Activated naive CD4-positive, alpha-beta T cell treated with anti-CD3 and anti-CD28 coated beads, Interleukin-2, amount 10 ng/mL, durations not matched to agents 7 days and 5 days (primary cell): ENCODE data around the gene EID2.

Source experiments
- CTCF ChIA-PET: fragments of 350-600 bp; sonication (Branson Sonifier 250); formaldehyde crosslinking; loops from one replicate; lab custom pipeline; 2021; ENCODE audit warnings: antibody characterized with exemption; lab: Charles Lee
- DNase-seq: peaks from one replicate; pipeline ENCODE4 v3.0.0-alpha.2; 2020
- H3K27ac Mint-ChIP-seq: one replicate; pipeline ENCODE4 v1.8.0; 2021; ENCODE audit warnings: mild to moderate bottlenecking, moderate library complexity, mixed read lengths
- H3K27me3 Mint-ChIP-seq: one replicate; pipeline ENCODE4 v1.8.0; 2021; ENCODE audit warnings: mild to moderate bottlenecking, mixed read lengths
- H3K36me3 Mint-ChIP-seq: one replicate; pipeline ENCODE4 v1.8.0; 2021; ENCODE audit warnings: mixed read lengths
- H3K4me1 Mint-ChIP-seq: one replicate; pipeline ENCODE4 v1.8.0; 2021; ENCODE audit warnings: mixed read lengths
- H3K4me3 Mint-ChIP-seq: one replicate; pipeline ENCODE4 v1.8.0; 2021; ENCODE audit warnings: mild to moderate bottlenecking, moderate library complexity, mixed read lengths
- H3K9me3 Mint-ChIP-seq: one replicate; pipeline ENCODE4 v1.8.0; 2021; ENCODE audit warnings: mixed read lengths

The EID2 gene

DNA sequence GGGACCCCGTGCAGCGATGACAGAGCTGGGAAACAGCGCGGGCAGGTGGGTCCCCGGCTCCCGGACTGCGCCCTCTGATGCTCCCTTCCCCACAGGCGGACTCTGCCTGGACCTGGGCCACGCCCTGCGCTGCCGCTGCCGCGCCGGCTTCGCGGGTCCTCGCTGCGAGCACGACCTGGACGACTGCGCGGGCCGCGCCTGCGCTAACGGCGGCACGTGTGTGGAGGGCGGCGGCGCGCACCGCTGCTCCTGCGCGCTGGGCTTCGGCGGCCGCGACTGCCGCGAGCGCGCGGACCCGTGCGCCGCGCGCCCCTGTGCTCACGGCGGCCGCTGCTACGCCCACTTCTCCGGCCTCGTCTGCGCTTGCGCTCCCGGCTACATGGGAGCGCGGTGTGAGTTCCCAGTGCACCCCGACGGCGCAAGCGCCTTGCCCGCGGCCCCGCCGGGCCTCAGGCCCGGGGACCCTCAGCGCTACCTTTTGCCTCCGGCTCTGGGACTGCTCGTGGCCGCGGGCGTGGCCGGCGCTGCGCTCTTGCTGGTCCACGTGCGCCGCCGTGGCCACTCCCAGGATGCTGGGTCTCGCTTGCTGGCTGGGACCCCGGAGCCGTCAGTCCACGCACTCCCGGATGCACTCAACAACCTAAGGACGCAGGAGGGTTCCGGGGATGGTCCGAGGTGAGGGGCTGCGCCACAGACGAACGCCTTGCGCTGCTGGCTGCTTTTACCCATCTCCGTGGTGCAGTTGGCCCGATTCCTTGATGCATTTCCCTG, 32.8 kb downstream of the EID2 start:
- peak overlapping the region; percentile 69 for H3K4me3 Mint-ChIP-seq
- H3K27me3 Mint-ChIP-seq = peaks cover 83% of the 10 kb centered on the region
- no peaks in the 10 kb centered on the region for H3K36me3 Mint-ChIP-seq
- peaks cover 28% of the 10 kb centered on the region for H3K4me1 Mint-ChIP-seq
- CTCF ChIA-PET = interaction anchor here (1.1 kb wide), 1 partner anchor 67 kb away, joined by 5 read pairs; no protein-coding TSS in a partner anchor
- no peak overlapping the region for H3K27ac Mint-ChIP-seq
- DNase-seq = peak; percentile 68
- no peaks in the 10 kb centered on the region for H3K9me3 Mint-ChIP-seq

DNA sequence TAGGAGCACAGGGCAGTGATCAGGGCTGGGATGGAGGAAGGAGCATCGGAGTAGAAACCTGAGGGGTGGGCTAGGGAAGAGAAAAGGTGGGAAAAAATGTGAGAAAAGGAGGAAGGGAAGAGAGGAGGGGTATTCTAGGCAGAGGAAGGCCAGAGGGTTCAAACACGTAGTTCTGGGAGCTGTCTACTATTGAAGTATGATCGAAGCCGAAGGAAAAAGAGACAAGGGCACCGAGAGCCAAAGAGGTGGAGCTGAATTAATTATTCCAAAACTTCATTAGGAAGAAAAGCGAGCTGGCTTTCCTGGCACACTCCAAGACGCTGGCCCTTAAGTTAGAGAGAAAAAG, 33.4 kb downstream of the EID2 start:
- H3K27ac Mint-ChIP-seq = no peak overlapping the region
- no peaks in the 10 kb centered on the region for H3K9me3 Mint-ChIP-seq
- DNase-seq = no peak
- H3K4me3 Mint-ChIP-seq = peak overlapping the region; percentile 58
- CTCF ChIA-PET = interaction anchor here (1.1 kb wide), 1 partner anchor 66 kb away, joined by 5 read pairs; no protein-coding TSS in a partner anchor
- peaks cover 28% of the 10 kb centered on the region for H3K4me1 Mint-ChIP-seq
- no peaks in the 10 kb centered on the region for H3K36me3 Mint-ChIP-seq
- peaks cover 79% of the 10 kb centered on the region for H3K27me3 Mint-ChIP-seq

DNA sequence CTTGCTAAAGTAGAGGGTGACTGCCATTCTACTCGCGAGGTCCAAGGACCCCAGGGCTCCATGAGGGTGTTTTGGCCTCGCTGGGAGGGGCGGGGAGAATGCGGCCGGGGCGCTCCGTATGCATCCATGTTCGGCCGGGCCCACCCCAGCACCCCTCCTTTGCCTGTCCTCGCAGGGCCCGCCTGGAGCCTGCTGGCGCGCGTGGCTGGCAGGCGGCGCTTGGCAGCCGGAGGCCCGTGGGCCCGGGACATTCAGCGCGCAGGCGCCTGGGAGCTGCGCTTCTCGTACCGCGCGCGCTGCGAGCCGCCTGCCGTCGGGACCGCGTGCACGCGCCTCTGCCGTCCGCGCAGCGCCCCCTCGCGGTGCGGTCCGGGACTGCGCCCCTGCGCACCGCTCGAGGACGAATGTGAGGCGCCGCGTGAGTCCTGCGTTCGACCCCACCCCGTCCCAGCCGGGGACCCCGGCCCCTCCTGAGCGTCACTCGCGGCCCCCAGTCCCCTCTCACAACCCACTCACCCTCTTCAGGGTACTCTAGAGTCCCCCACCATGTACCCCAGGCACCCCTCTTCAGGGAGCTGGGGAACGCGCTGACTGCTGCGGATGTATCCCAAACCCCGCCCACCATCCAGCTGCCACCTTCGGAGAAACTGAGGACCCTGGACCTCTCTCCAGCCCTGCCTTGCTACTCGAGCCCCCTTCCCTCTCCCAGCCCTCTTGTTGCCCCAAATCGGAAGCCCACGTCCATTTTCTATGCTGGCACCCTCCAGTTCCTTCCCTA, 37.1 kb downstream of the EID2 start:
- Mint-ChIP-seq H3K27ac (no peak overlapping the region), H3K36me3 (no peaks in the 10 kb centered on the region), H3K9me3 (no peaks in the 10 kb centered on the region), H3K4me1 (peaks cover 39% of the 10 kb centered on the region), H3K27me3 (peaks cover 87% of the 10 kb centered on the region), H3K4me3 (peak overlapping the region; percentile 40)
- CTCF ChIA-PET = interaction anchor here (0.6 to 2.1 kb wide), 12 partner anchors 8 to 67 kb away, joined by 3 to 11 read pairs (median 4); partner anchors contain the start of genes EID2B, RPS16 and SELENOV
- peak; percentile 78 for DNase-seq

DNA sequence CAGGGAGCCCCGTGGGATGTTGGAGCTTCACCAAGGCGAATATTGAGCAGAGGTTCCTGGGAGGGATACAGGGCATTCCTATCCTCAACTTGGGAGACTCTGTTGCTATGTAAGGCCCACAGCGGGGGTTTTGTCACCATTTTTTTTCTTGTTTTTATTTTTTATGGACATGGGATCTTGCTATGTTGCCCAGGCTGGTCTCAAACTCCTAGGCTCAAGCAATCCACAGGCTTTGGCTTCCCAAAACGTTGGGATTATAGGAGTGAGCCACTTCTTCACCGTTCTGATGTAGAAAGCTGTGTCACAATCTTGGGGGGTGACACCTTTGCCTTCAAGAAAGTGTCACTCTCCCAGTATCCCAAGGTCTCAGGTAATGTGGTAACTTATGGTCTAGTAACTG, 38.6 kb downstream of the EID2 start:
- H3K27me3 Mint-ChIP-seq = peaks cover 87% of the 10 kb centered on the region
- CTCF ChIA-PET = no interaction called here
- H3K36me3 Mint-ChIP-seq = no peaks in the 10 kb centered on the region
- H3K9me3 Mint-ChIP-seq = no peaks in the 10 kb centered on the region
- no peak overlapping the region for H3K27ac Mint-ChIP-seq
- no peak overlapping the region for H3K4me3 Mint-ChIP-seq
- DNase-seq = no peak
- peaks cover 29% of the 10 kb centered on the region for H3K4me1 Mint-ChIP-seq

DNA sequence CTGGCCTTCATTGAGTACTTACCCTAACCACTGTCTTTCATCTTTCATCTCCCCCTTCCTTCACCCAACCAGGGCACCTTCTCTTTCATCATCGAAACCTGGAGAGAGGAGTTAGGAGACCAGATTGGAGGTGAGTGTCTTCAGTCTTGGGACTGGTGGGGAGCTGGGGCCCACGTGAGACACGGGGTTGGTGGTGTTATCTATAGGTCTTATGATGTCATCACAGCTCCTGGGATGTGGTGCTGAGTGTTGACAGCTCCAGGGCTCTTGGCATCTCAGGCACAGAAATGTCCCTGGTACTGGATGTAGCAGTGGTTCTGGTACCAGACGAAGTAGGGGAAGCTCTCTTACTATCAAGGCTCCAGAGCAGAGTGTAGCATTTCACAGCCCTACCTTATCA, 39.4 kb downstream of the EID2 start:
- peaks cover 85% of the 10 kb centered on the region for H3K27me3 Mint-ChIP-seq
- CTCF ChIA-PET = interaction anchor here (0.7 to 0.9 kb wide), 3 partner anchors 14 to 32 kb away, joined by 3 read pairs; no protein-coding TSS in a partner anchor
- DNase-seq = no peak

DNA sequence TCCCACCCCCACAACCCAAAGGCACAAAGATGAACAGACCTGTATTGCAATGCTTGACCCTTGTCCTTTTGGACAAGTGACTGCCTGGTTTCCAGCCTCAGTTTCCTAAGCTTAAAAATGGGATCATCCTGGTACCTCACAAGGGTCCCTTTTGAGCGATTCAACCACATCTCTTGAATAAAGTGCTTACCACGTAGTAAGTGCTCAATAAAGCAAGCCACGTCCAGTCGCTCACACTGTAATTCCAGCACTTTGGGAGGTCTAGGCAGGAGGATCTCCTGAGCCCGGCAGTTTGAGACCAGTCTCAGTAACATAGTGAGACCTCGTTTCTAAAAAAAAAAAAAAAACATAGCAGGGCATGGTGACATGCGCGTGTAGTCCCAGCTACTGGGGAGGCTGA, 40.0 kb downstream of the EID2 start:
- H3K27me3 Mint-ChIP-seq = peaks cover 82% of the 10 kb centered on the region
- H3K27ac Mint-ChIP-seq = peak overlapping the region; percentile 9
- H3K9me3 Mint-ChIP-seq = no peaks in the 10 kb centered on the region
- no peak overlapping the region for H3K4me3 Mint-ChIP-seq
- no peak for DNase-seq
- H3K36me3 Mint-ChIP-seq = no peaks in the 10 kb centered on the region
- CTCF ChIA-PET = interaction anchor here (0.7 to 0.9 kb wide), 2 partner anchors 14 to 25 kb away, joined by 3 read pairs; no protein-coding TSS in a partner anchor
- peaks cover 26% of the 10 kb centered on the region for H3K4me1 Mint-ChIP-seq

More for the DNA sequence above, 39.4 kb downstream of the EID2 start:
- Mint-ChIP-seq H3K9me3 (no peaks in the 10 kb centered on the region), H3K4me1 (peaks cover 26% of the 10 kb centered on the region), H3K4me3 (no peak overlapping the region), H3K27ac (no peak overlapping the region), H3K36me3 (no peaks in the 10 kb centered on the region)

DNA sequence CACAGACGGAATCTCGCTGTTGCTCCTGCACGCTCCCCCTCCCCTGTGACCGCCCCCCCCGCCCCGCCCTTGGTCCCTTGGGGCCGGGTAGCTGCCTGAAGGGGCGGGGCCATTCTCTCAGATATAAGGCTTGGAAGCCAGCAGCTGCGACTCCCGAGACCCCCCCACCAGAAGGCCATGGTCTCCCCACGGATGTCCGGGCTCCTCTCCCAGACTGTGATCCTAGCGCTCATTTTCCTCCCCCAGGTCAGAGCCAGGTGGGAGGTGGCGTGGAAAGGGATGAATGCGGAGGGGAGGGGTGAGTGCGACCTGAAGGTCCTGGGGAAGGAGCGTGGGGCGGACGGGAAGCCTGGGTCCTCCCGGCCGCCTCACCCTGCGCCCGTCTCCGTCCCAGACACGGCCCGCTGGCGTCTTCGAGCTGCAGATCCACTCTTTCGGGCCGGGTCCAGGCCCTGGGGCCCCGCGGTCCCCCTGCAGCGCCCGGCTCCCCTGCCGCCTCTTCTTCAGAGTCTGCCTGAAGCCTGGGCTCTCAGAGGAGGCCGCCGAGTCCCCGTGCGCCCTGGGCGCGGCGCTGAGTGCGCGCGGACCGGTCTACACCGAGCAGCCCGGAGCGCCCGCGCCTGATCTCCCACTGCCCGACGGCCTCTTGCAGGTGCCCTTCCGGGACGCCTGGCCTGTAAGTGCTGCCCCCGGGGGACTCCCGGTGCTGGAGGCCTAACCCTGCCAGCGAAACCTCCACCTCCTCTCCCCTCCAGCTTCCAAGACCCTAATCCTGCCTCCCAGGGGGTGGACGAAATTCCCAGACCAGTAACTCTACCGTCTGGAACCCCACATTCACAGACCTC, 40.9 kb downstream of the EID2 start, which contains the start of gene DLL3:
TSS of gene DLL3 (plus strand) at position 150 of the 845 bp plus-strand sequence. CDS start at position 178, 28 bp downstream.
- peak within 1 kb of the TSS; percentile 9 for H3K27ac Mint-ChIP-seq
- peaks cover 24% of the 10 kb centered on the region for H3K4me1 Mint-ChIP-seq
- no peaks in the 10 kb centered on the region for H3K9me3 Mint-ChIP-seq
- H3K27me3 Mint-ChIP-seq = peaks cover 73% of the 10 kb centered on the region
- CTCF ChIA-PET = interaction anchor here (0.6 to 1.3 kb wide), 2 partner anchors 26 to 296 kb away, joined by 3 to 5 read pairs; no protein-coding TSS in a partner anchor
- H3K36me3 Mint-ChIP-seq = no peaks in the 10 kb centered on the region
- peak within 1 kb of the TSS; percentile 31 for H3K4me3 Mint-ChIP-seq
- peak; percentile 29 for DNase-seq

DNA sequence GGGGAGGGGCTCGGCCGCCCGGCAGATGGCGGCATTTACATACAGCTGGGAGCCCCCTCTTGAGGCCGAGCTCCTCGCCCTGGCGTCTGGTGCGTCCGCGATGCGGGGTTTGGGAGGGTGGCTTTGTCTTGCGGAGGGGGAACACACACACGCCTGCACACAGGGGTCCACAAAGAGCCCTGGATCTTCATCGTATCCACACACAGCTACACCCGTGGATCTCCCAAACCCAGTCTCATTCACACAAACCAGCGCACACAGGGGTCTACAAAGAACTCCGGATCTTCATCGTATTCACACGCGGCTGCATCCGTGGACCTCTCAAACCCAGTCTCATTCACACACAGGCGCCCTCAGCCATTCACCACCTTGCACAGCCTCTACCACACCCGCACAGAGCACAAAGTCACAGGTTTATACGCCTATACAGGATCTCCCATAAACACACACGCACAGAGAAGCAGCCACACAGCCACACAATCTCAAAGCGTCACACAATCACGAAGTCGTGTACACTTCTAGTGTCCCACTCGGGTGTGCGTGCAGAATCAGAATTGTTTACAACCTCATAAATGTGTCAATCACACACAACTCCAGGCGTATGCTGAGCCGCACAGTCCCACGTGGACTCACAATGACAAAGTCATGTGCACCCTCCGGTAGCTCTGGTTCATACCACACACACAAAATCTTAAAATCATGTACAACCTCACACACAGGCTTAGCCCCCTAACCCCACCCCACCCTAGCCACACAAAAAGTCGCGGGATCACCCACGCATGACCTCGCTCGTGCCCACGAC, 41.8 kb downstream of the EID2 start:
- Mint-ChIP-seq H3K27me3 (peaks cover 65% of the 10 kb centered on the region), H3K9me3 (no peaks in the 10 kb centered on the region), H3K36me3 (no peaks in the 10 kb centered on the region), H3K27ac (peak overlapping the region; percentile 0), H3K4me1 (peaks cover 18% of the 10 kb centered on the region), H3K4me3 (peak overlapping the region; percentile 1)
- peak; percentile 59 for DNase-seq
- CTCF ChIA-PET = interaction anchor here (0.6 to 1.8 kb wide), 6 partner anchors 16 to 297 kb away, joined by 3 to 9 read pairs (median 4); partner anchors contain the start of gene EID2B

DNA sequence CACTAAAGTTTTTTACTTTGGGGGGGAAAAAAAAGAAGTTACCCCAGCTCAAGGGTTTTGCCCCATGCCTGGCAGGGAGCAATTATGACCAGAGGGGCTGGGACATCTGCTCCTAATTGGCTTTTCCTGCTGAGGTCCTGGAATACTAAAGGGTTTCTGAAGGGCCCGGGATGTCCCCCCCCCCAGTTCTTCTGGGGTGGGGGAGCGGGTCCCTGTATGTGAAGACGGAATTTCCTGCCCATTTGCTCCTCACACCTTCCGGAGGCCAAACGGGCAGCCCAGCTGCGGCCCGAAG, 42.3 kb downstream of the EID2 start:
- CTCF ChIA-PET = interaction anchor here (0.9 to 1.8 kb wide), 4 partner anchors 17 to 57 kb away, joined by 3 to 9 read pairs (median 6); partner anchors contain the start of gene EID2B
- Mint-ChIP-seq H3K4me1 (peaks cover 15% of the 10 kb centered on the region), H3K27ac (no peak overlapping the region), H3K4me3 (no peak overlapping the region), H3K36me3 (no peaks in the 10 kb centered on the region), H3K9me3 (no peaks in the 10 kb centered on the region), H3K27me3 (peaks cover 62% of the 10 kb centered on the region)
- no peak for DNase-seq

DNA sequence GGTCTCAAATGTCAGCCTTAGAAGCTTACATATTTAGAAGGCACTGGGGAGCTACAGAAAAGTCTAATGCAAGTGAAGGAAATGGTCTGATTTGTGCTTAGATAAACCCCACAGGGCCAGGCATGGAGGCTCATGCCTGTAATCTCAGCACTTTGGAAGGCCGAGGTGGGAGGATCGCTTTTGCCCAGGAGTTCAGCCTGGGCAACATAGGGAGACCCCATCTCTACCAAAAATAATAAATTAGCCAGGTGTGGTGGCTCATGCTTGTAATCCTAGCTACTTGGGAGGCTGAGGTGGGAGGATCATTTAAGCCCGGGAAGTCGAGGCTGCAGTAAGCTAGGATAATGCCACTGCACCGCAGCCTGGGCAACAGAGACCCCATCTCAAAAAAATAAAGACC, 43.9 kb downstream of the EID2 start:
- no peaks in the 10 kb centered on the region for H3K9me3 Mint-ChIP-seq
- CTCF ChIA-PET = interaction anchor here (1.2 kb wide), 1 partner anchor 37 kb away, joined by 5 read pairs; the partner anchor contains the start of gene EID2B

DNA sequence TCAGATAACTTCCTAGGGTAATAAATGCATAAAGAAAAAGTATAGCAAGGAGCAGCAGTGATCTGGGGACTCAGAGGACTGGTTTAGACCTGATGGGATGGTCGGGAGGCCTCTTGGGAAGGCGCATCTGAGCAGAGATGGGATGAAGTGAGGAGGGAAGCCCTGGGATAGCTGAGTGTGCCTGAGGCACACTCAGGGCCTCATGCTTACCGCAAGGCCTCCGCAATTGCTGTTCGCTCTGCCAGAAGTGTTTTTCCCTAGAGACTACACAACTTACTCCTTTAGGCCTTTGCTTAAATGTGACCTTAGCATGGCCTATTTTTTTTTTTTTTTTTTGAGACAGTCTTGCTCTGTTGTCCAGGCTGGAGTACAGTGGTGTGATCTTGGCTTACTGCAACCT, 45.3 kb downstream of the EID2 start:
- Mint-ChIP-seq H3K4me3 (no peak overlapping the region), H3K36me3 (peaks cover 2% of the 10 kb centered on the region), H3K27me3 (peaks cover 43% of the 10 kb centered on the region), H3K4me1 (peaks cover 12% of the 10 kb centered on the region), H3K9me3 (no peaks in the 10 kb centered on the region), H3K27ac (no peak overlapping the region)
- CTCF ChIA-PET = interaction anchor here (0.9 kb wide), 1 partner anchor 9 kb away, joined by 3 read pairs; no protein-coding TSS in a partner anchor
- DNase-seq = no peak

More for the DNA sequence above, 43.9 kb downstream of the EID2 start:
- peaks cover 15% of the 10 kb centered on the region for H3K4me1 Mint-ChIP-seq
- no peak overlapping the region for H3K27ac Mint-ChIP-seq
- DNase-seq = no peak
- H3K36me3 Mint-ChIP-seq = no peaks in the 10 kb centered on the region
- H3K27me3 Mint-ChIP-seq = peaks cover 57% of the 10 kb centered on the region
- H3K4me3 Mint-ChIP-seq = no peak overlapping the region

DNA sequence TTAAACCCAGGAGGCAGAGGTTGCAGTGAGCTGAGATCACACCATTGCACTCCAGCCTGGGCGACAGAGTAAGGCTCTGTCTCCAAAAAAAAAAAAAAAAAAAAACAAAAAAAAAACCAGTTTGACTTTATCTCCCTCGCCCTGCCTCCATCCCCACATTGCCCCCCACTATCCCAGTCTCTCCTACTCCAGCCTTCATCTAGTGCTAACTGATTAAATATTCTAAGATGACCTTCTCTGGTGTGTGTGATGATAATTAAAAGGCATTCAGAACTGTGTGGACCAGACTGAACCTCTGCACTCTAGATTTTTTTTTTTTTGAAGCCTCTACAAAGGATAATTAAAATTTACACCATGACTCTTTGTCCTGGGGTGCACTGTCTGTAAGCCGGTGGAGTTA, 47.2 kb downstream of the EID2 start:
- Mint-ChIP-seq H3K36me3 (peaks cover 13% of the 10 kb centered on the region), H3K27me3 (peaks cover 24% of the 10 kb centered on the region), H3K27ac (no peak overlapping the region)

DNA sequence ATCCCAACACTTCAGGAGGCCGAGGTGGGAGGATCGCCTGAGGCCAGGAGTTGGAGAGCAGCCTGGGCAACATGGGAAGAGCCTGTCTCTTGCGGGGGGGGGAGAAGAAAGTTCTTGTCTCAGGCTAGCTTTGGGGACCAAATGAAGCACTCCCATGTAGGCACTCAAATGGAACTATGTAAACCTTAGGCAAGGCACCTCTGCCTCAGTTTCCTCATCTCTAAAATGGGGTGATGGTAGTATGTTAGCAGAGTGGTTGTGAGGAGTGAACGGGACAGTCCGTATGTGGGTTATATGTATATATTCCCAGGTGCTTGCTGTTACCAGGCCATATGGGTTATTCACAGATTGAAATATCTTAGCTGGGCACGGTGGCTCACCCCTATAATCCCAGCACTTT, 47.7 kb downstream of the EID2 start:
- DNase-seq = no peak
- H3K27me3 Mint-ChIP-seq = peaks cover 18% of the 10 kb centered on the region
- H3K4me1 Mint-ChIP-seq = no peaks in the 10 kb centered on the region
- CTCF ChIA-PET = no interaction called here
- no peak overlapping the region for H3K4me3 Mint-ChIP-seq
- H3K9me3 Mint-ChIP-seq = no peaks in the 10 kb centered on the region
- H3K36me3 Mint-ChIP-seq = peaks cover 14% of the 10 kb centered on the region
- no peak overlapping the region for H3K27ac Mint-ChIP-seq

More for the DNA sequence above, 47.2 kb downstream of the EID2 start:
- no peak for DNase-seq
- CTCF ChIA-PET = no interaction called here
- no peaks in the 10 kb centered on the region for H3K4me1 Mint-ChIP-seq
- H3K9me3 Mint-ChIP-seq = no peaks in the 10 kb centered on the region
- H3K4me3 Mint-ChIP-seq = no peak overlapping the region
